ENCODE results near the gene ASH1L. TPM values are rescaled to one million over a fixed set of nuclear protein-coding genes. Genes with fewer than 3 reads are reported as not detected.

ASH1L gene
- total and polyA plus RNA-seq, 9 of the 15 experiments (the other 6 are each of a cell fraction or from before 2014, with no cell fraction given): 2.0 to 23.3 (median 14.6) TPM

DNA sequence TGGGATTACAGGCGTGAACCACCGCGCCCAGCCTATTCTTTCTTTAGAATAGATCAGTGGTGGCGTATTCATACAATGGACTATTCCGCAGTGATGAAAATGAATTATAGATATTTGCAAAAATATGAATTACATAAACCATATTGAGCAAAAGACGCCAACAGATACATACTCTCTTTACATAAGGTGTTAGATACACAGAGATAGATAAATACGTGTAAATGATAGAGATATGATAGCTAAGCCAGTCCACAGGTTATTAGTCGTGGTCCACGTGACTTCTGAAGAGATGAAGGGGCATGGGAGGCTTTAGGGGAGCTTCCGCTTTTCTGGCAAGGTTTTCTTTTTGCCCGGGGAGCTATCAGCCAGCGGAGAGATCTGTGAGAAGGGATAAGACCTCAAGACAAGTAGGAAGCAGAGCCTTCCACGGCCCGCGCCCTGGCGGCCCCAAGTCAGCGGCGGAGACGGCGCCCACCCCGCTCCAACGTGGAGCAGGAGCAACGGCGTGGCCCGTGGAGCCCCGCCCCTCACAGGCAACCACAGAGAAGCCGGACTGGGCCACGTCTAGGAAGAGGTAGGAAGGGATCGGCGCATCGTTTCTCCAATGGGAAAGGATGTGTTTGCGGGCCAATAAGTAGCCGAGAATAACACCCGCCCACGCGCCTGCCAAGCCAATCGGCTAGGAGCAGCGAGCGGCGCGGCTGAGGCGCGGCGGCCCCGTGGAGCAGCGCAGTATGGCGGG, 47.1 kb upstream of the ASH1L start, which contains the start of gene MSTO1 (continued):
- TF ChIP-seq ZNF586 (CRISPR knock-in tag; conservative IDR thresholded peaks at IDR 0.05): no peak
- peak; percentile 75 to 88; a peak in 2 of 4 replicates for TF ChIP-seq SIN3A (IDR thresholded peaks at IDR 0.05; ENCODE audit: borderline replicate concordance in 2 of 2, control insufficient read depth in 1 of 2, low read depth in 2 of 2, low read length in 2 of 2)
- peak; percentile 58; the same call in 1 of the 2 replicates for TF ChIP-seq BHLHE40 (IDR thresholded peaks at IDR 0.05; ENCODE audit: low read length)
- TF ChIP-seq, protein P1, sequence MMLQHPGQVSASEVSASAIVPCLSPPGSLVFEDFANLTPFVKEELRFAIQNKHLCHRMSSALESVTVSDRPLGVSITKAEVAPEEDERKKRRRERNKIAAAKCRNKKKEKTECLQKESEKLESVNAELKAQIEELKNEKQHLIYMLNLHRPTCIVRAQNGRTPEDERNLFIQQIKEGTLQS (IDR thresholded peaks at IDR 0.05): no peak
- TF ChIP-seq, protein P1 (CRISPR knock-in tag; conservative IDR thresholded peaks at IDR 0.05): no peak
- no peak for TF ChIP-seq MCM7 (IDR thresholded peaks at IDR 0.05)
- TF ChIP-seq CBX3 (IDR thresholded peaks at IDR 0.05; ENCODE audit: borderline replicate concordance in 1 of 2, low read length in 2 of 2): 0 out of 3 replicates have a peak, but pooled peaks of 1 of the 2 experiments have one; percentile 34
- TF ChIP-seq U2AF2 (optimal IDR thresholded peaks at IDR 0.05; ENCODE audit: low read depth, low read length): no peak
- TF ChIP-seq GTF2A2 (tag; IDR thresholded peaks at IDR 0.05): no peak
- TF ChIP-seq, protein P2, sequence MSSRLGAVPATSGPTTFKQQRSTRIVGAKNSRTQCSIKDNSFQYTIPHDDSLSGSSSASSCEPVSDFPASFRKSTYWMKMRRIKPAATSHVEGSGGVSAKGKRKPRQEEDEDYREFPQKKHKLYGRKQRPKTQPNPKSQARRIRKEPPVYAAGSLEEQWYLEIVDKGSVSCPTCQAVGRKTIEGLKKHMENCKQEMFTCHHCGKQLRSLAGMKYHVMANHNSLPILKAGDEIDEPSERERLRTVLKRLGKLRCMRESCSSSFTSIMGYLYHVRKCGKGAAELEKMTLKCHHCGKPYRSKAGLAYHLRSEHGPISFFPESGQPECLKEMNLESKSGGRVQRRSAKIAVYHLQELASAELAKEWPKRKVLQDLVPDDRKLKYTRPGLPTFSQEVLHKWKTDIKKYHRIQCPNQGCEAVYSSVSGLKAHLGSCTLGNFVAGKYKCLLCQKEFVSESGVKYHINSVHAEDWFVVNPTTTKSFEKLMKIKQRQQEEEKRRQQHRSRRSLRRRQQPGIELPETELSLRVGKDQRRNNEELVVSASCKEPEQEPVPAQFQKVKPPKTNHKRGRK (tag; IDR thresholded peaks at IDR 0.05): no peak
- no peak for TF ChIP-seq KHSRP (IDR thresholded peaks at IDR 0.05)
- TF ChIP-seq, protein P3, sequence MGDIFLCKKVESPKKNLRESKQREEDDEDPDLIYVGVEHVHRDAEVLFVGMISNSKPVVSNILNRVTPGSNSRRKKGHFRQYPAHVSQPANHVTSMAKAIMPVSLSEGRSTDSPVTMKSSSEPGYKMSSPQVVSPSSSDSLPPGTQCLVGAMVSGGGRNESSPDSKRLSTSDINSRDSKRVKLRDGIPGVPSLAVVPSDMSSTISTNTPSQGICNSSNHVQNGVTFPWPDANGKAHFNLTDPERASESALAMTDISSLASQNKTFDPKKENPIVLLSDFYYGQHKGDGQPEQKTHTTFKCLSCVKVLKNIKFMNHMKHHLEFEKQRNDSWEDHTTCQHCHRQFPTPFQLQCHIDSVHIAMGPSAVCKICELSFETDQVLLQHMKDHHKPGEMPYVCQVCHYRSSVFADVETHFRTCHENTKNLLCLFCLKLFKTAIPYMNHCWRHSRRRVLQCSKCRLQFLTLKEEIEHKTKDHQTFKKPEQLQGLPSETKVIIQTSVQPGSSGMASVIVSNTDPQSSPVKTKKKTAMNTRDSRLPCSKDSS (IDR thresholded peaks at IDR 0.05; ENCODE audit: low read depth, partially characterized antibody): no peak
- TF ChIP-seq ILK (tag; IDR thresholded peaks at IDR 0.05; ENCODE audit: borderline replicate concordance, low read depth): no peak
- no peak for TF ChIP-seq MTF1 (CRISPR knock-in tag; IDR thresholded peaks at IDR 0.05; ENCODE audit: borderline replicate concordance)
- TF ChIP-seq RBM22 (IDR thresholded peaks at IDR 0.05; ENCODE audit: low read depth, low read length, poor library complexity, severe bottlenecking): no peak
- peak; percentile 6 for TF ChIP-seq MXD1 (CRISPR knock-in tag; IDR thresholded peaks at IDR 0.05; ENCODE audit: borderline replicate concordance, poor library complexity, severe bottlenecking)
- no peak for TF ChIP-seq PCBP1 (IDR thresholded peaks at IDR 0.05; ENCODE audit: low read depth, low read length, poor library complexity, severe bottlenecking)
- no peak for TF ChIP-seq PYGO2 (tag; IDR thresholded peaks at IDR 0.05)
- TF ChIP-seq THRA (IDR thresholded peaks at IDR 0.05): no peak
- TF ChIP-seq TCF3 (CRISPR knock-in tag; IDR thresholded peaks at IDR 0.05): peak; percentile 44; the same call in 1 of the 2 replicates
- TF ChIP-seq ZKSCAN8 (CRISPR knock-in tag; IDR thresholded peaks at IDR 0.05): no peak
- TF ChIP-seq POLR2B (IDR thresholded peaks at IDR 0.05; ENCODE audit: low read depth, partially characterized antibody): peak; percentile 68
